Measurements from ENCODE around the gene MCFD2.

Gene MCFD2

GRCh38 chr2:46852124-46852523 lies 63.5 kb downstream of the MCFD2 start:
- TF ChIP-seq, protein P1, sequence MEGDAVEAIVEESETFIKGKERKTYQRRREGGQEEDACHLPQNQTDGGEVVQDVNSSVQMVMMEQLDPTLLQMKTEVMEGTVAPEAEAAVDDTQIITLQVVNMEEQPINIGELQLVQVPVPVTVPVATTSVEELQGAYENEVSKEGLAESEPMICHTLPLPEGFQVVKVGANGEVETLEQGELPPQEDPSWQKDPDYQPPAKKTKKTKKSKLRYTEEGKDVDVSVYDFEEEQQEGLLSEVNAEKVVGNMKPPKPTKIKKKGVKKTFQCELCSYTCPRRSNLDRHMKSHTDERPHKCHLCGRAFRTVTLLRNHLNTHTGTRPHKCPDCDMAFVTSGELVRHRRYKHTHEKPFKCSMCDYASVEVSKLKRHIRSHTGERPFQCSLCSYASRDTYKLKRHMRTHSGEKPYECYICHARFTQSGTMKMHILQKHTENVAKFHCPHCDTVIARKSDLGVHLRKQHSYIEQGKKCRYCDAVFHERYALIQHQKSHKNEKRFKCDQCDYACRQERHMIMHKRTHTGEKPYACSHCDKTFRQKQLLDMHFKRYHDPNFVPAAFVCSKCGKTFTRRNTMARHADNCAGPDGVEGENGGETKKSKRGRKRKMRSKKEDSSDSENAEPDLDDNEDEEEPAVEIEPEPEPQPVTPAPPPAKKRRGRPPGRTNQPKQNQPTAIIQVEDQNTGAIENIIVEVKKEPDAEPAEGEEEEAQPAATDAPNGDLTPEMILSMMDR (conservative IDR thresholded peaks at IDR 0.05; ENCODE audit: control insufficient read depth, insufficient read depth, low read depth, low read length) = no peak
- no peak overlapping the region for H3K4me3 ChIP-seq (ENCODE audit: control insufficient read depth, low read depth, low read length)
- no peak for DNase-seq (ENCODE audit: low read depth)
